Natural killer cell (primary cell): ENCODE data around the gene CRYBA1. TPM values are rescaled to one million over a fixed set of nuclear protein-coding genes. Genes with fewer than 3 reads are reported as not detected.
A peak's percentile ranks its signal among the peaks of the same experiment; 100 is the strongest.

Experiments
- ATAC-seq, 3 donors: fragments of 150-1000 bp in 2 of 3; fragments of 200-7000 bp in 1 of 3; cut with Tn5 transposase; 1 replicate in 1 of 3; 2 replicates in 2 of 3; pipeline ENCODE4 v1.10.0; 2021; ENCODE audit warnings: mild to moderate bottlenecking in 2 of 3, moderate library complexity in 2 of 3
- DNase-seq, 2 donors: peaks; one replicate each; pipeline versions ENCODE4 v3.0.0 to v3.0.0-alpha.2; 2013 to 2021; ENCODE audit warnings: mixed read lengths in 1 of 2
- H3K27ac ChIP-seq: one replicate; pipeline ENCODE4 v1.5.1; 2013; ENCODE audit warnings: mild to moderate bottlenecking, low read length
- H3K27me3 ChIP-seq: one replicate; pipeline ENCODE4 v1.6.1; 2013; ENCODE audit warnings: low read length; ENCODE audit not compliant: control insufficient read depth, insufficient read depth
- H3K36me3 ChIP-seq: one replicate; pipeline ENCODE4 v1.6.1; 2013; ENCODE audit warnings: low read length; ENCODE audit not compliant: control insufficient read depth, insufficient read depth
- H3K4me1 ChIP-seq: one replicate; pipeline ENCODE4 v1.6.1; 2013; ENCODE audit warnings: low read length; ENCODE audit not compliant: control insufficient read depth, insufficient read depth
- H3K4me3 ChIP-seq: one replicate; pipeline ENCODE4 v1.5.1; 2013; ENCODE audit warnings: low read length
- H3K9me3 ChIP-seq: one replicate; pipeline ENCODE4 v1.6.1; 2013; ENCODE audit warnings: low read length; ENCODE audit not compliant: control insufficient read depth, insufficient read depth
- H3K27ac Mint-ChIP-seq, 2 donors: one replicate each; pipeline ENCODE4 v1.8.0; 2022; ENCODE audit warnings: mild to moderate bottlenecking in 2 of 2, mixed read lengths in 2 of 2, moderate library complexity in 1 of 2
- H3K27me3 Mint-ChIP-seq, 2 donors: one replicate each; pipeline ENCODE4 v1.8.0; 2022; ENCODE audit warnings: low read depth in 2 of 2, mixed read lengths in 2 of 2
- H3K36me3 Mint-ChIP-seq: one replicate; pipeline ENCODE4 v1.8.0; 2022; ENCODE audit warnings: mixed read lengths
- H3K4me1 Mint-ChIP-seq, 2 donors: one replicate each; pipeline ENCODE4 v1.8.0; 2022; ENCODE audit warnings: mixed read lengths in 2 of 2
- H3K4me3 Mint-ChIP-seq: one replicate; pipeline ENCODE4 v1.8.0; 2022; ENCODE audit warnings: mild to moderate bottlenecking, moderate library complexity, mixed read lengths
- H3K9me3 Mint-ChIP-seq, 2 donors: one replicate each; pipeline ENCODE4 v1.8.0; 2022; ENCODE audit warnings: mixed read lengths in 2 of 2
- CTCF ChIP-seq: fragments of 200-600 bp; IDR thresholded peaks from one replicate; pipeline ENCODE4 v1.8.0; 2022; ENCODE audit warnings: antibody characterized with exemption
- WGBS: methylation state at CpG from one replicate; pipeline ENCODE4 v1.1.7; 2013; ENCODE audit warnings: missing lambda C conversion rate; ENCODE audit not compliant: insufficient coverage; 5-methylcytosine and 5-hydroxymethylcytosine counted together
- intact Hi-C: fragments of 100-400 bp; cut with micrococcal nuclease; formaldehyde crosslinking; loops from one replicate; pipeline ENCODE4 v1.14.2; 2022
- total RNA-seq, 4 donors: library from RNA; stranded (reverse); fragments of 120-200 nt in 1 of 4; gene quantifications; one replicate each; pipeline versions ENCODE4 v1.2.3 to v1.2.4, GENCODE V29; 2013 to 2022

The CRYBA1 gene
- total RNA-seq, 3 donors from 2014 or later (not counting 1 experiment from before 2014, with no cell fraction given): not detected

- peaks cover 67 to 68% of the 10 kb centered on the region in 2 donors for H3K4me1 Mint-ChIP-seq
- Histone ChIP-seq H3K9me3 (peaks cover 9% of the 10 kb centered on the region), H3K4me3 (no peak overlapping the region), H3K27ac (no peak overlapping the region), H3K36me3 (peaks cover 57% of the 10 kb centered on the region), H3K27me3 (no peaks in the 10 kb centered on the region), H3K4me1 (peaks cover 27% of the 10 kb centered on the region)
- no peak for ATAC-seq
- H3K9me3 Mint-ChIP-seq: peaks cover 0 to 7% of the 10 kb centered on the region in 2 donors
- no peak for DNase-seq
- peaks cover 11% of the 10 kb centered on the region for H3K36me3 Mint-ChIP-seq
- intact Hi-C loops: no loop called here
- H3K4me3 Mint-ChIP-seq: no peak overlapping the region
- no peaks in the 10 kb centered on the region for H3K27me3 Mint-ChIP-seq
- H3K27ac Mint-ChIP-seq: peak overlapping the region in 1 of 2 donors; percentile 60
- TF ChIP-seq CTCF: no peak
These were observed 32.0 kb downstream of the CRYBA1 start for GRCh38 chr17:29278692-29279091.

GRCh38 chr17:29279397-29280070 lies 32.9 kb downstream of the CRYBA1 start:
- H3K4me3 Mint-ChIP-seq: no peak overlapping the region
- intact Hi-C loops: no loop called here
- Histone ChIP-seq H3K27me3 (no peaks in the 10 kb centered on the region), H3K36me3 (peaks cover 56% of the 10 kb centered on the region), H3K27ac (no peak overlapping the region), H3K4me3 (no peak overlapping the region), H3K4me1 (peaks cover 27% of the 10 kb centered on the region), H3K9me3 (peaks cover 9% of the 10 kb centered on the region)
- peaks cover 65 to 68% of the 10 kb centered on the region in 2 donors for H3K4me1 Mint-ChIP-seq
- H3K36me3 Mint-ChIP-seq: peaks cover 11% of the 10 kb centered on the region
- H3K9me3 Mint-ChIP-seq: peaks cover 0 to 7% of the 10 kb centered on the region in 2 donors
- WGBS: 97% methylated on average over 5 of the region's 5 CpGs
- H3K27ac Mint-ChIP-seq: peak overlapping the region; percentile 60 to 74
- ATAC-seq (no peak), DNase-seq (no peak)
- TF ChIP-seq CTCF: no peak
- no peaks in the 10 kb centered on the region for H3K27me3 Mint-ChIP-seq

GRCh38 chr17:29283496-29283895 lies 36.8 kb downstream of the CRYBA1 start:
- peaks cover 15% of the 10 kb centered on the region for H3K4me1 ChIP-seq
- H3K36me3 ChIP-seq: peaks cover 71% of the 10 kb centered on the region
- 62% methylated on average over 5 of the region's 5 CpGs for WGBS
- peak in 1 of 2 donors; percentile 31 for DNase-seq
- peak overlapping the region; percentile 53 to 55 for H3K27ac Mint-ChIP-seq
- no peak overlapping the region for H3K4me3 ChIP-seq
- H3K36me3 Mint-ChIP-seq: peaks cover 26% of the 10 kb centered on the region
- peaks cover 64 to 67% of the 10 kb centered on the region in 2 donors for H3K4me1 Mint-ChIP-seq
- H3K9me3 Mint-ChIP-seq: peaks cover 0 to 6% of the 10 kb centered on the region in 2 donors
- no peaks in the 10 kb centered on the region for H3K27me3 Mint-ChIP-seq
- no peaks in the 10 kb centered on the region for H3K27me3 ChIP-seq
- ATAC-seq: peak in 1 of 3 donors; percentile 53
- peak overlapping the region; percentile 13 for H3K4me3 Mint-ChIP-seq
- intact Hi-C loops: no loop called here
- H3K9me3 ChIP-seq: peaks cover 6% of the 10 kb centered on the region
- TF ChIP-seq CTCF: no peak
- H3K27ac ChIP-seq: no peak overlapping the region

GRCh38 chr17:29283961-29284360 lies 37.3 kb downstream of the CRYBA1 start:
- peaks cover 67 to 68% of the 10 kb centered on the region in 2 donors for H3K4me1 Mint-ChIP-seq
- H3K4me1 ChIP-seq: peaks cover 19% of the 10 kb centered on the region
- no peak for DNase-seq
- WGBS: 75% methylated on average over 2 of the region's 2 CpGs
- peak overlapping the region; percentile 17 for H3K4me3 Mint-ChIP-seq
- TF ChIP-seq CTCF: no peak
- H3K27ac ChIP-seq: no peak overlapping the region
- H3K9me3 ChIP-seq: peaks cover 6% of the 10 kb centered on the region
- intact Hi-C loops: no loop called here
- H3K9me3 Mint-ChIP-seq: peaks cover 0 to 3% of the 10 kb centered on the region in 2 donors
- ATAC-seq: no peak
- H3K36me3 Mint-ChIP-seq: peaks cover 26% of the 10 kb centered on the region
- no peak overlapping the region for H3K4me3 ChIP-seq
- peaks cover 67% of the 10 kb centered on the region for H3K36me3 ChIP-seq
- no peaks in the 10 kb centered on the region for H3K27me3 Mint-ChIP-seq
- peak overlapping the region; percentile 53 to 55 for H3K27ac Mint-ChIP-seq
- no peaks in the 10 kb centered on the region for H3K27me3 ChIP-seq
